Karpas-422 (cell line): ENCODE data around the gene TMSB4X. TPM values are rescaled to one million over a fixed set of nuclear protein-coding genes. Genes with fewer than 3 reads are reported as not detected.

ENCODE experiments used
- DNase-seq: peaks from one replicate; pipeline ENCODE4 v3.0.0-alpha.2; 2015
- H2AFZ ChIP-seq: fragments of 200-600 bp; sonication (generic); 2 replicates; pipeline ENCODE4 v1.6.1; 2014; ENCODE audit warnings: antibody characterized with exemption, low read length, mixed read lengths
- H3K27ac ChIP-seq: fragments of 200-600 bp; sonication (generic); 2 replicates; pipeline ENCODE4 v1.5.1; 2014; ENCODE audit warnings: mild to moderate bottlenecking, low read length, moderate library complexity
- H3K27me3 ChIP-seq: fragments of 200-600 bp; sonication (generic); 2 replicates; pipeline ENCODE4 v1.6.1; 2014; ENCODE audit warnings: low read length, mixed read lengths
- H3K36me3 ChIP-seq: fragments of 200-600 bp; sonication (generic); 2 replicates; pipeline ENCODE4 v1.6.1; 2014; ENCODE audit warnings: low read length, mixed read lengths; ENCODE audit not compliant: insufficient read depth
- H3K4me1 ChIP-seq: fragments of 200-600 bp; sonication (generic); 2 replicates; pipeline ENCODE4 v1.6.1; 2014; ENCODE audit warnings: mild to moderate bottlenecking, low read length, mixed read lengths
- H3K4me2 ChIP-seq: fragments of 200-600 bp; sonication (generic); 2 replicates; pipeline ENCODE4 v1.6.1; 2014; ENCODE audit warnings: low read length, low read depth, mild to moderate bottlenecking; ENCODE audit not compliant: poor library complexity, severe bottlenecking
- H3K4me3 ChIP-seq: fragments of 200-600 bp; sonication (generic); 2 replicates; pipeline ENCODE4 v1.5.1; 2014; ENCODE audit warnings: mild to moderate bottlenecking, antibody characterized with exemption, low read length, mixed read lengths
- H3K79me2 ChIP-seq: fragments of 200-600 bp; sonication (generic); 2 replicates; pipeline ENCODE4 v1.6.1; 2014; ENCODE audit warnings: mild to moderate bottlenecking, low read length, mixed read lengths
- H3K9ac ChIP-seq: fragments of 200-600 bp; sonication (generic); 2 replicates; pipeline ENCODE4 v1.6.0; 2014; ENCODE audit warnings: low read length
- H3K9me2 ChIP-seq: fragments of 200-600 bp; sonication (generic), shearing (Covaris generic); replicated peaks from 2 replicates; pipeline ENCODE4 v1.6.0; 2014; ENCODE audit warnings: mild to moderate bottlenecking, low read length, moderate library complexity; ENCODE audit not compliant: insufficient read depth
- H3K9me3 ChIP-seq: fragments of 300-700, 200-600 bp; sonication (generic); 2 replicates; pipeline ENCODE4 v1.6.1; 2014; ENCODE audit warnings: low read length, mixed read lengths
- H4K20me1 ChIP-seq: fragments of 200-600 bp; sonication (generic); 2 replicates; pipeline ENCODE4 v1.6.1; 2014; ENCODE audit warnings: mild to moderate bottlenecking, antibody characterized with exemption, low read length, low read depth; ENCODE audit not compliant: insufficient read depth
- total RNA-seq: library from RNA; depleted of rRNA; stranded (reverse); fragments of >200 nt; shearing (Covaris generic); gene quantifications from 2 replicates; pipeline ENCODE4 v1.2.3, GENCODE V29; 2014; ENCODE audit warnings: low replicate concordance

The TMSB4X gene
- total RNA-seq, 1 experiment from 2014 or later, result 3,856 TPM

- no peaks in the 10 kb centered on the region for H3K79me2 ChIP-seq
- no peak overlapping the region for H3K4me2 ChIP-seq
- peaks cover 11% of the 10 kb centered on the region for H3K4me1 ChIP-seq
- no peaks in the 10 kb centered on the region for H3K27me3 ChIP-seq
- H4K20me1 ChIP-seq, result no peaks in the 10 kb centered on the region
- H2AFZ ChIP-seq, result no peak overlapping the region
- H3K4me3 ChIP-seq, result no peak overlapping the region
- peak; percentile 23 for DNase-seq
- no peak overlapping the region for H3K27ac ChIP-seq
- no peaks in the 10 kb centered on the region for H3K36me3 ChIP-seq
- no peak overlapping the region for H3K9ac ChIP-seq
- H3K9me2 ChIP-seq, result no peaks in the 10 kb centered on the region
- H3K9me3 ChIP-seq, result no peaks in the 10 kb centered on the region
These were observed 8.8 kb upstream of the TMSB4X start for GRCh38 chrX:12966151-12966550.

- no peaks in the 10 kb centered on the region for H3K4me1 ChIP-seq
These were observed 7.0 kb upstream of the TMSB4X start for GRCh38 chrX:12967711-12968465.

GRCh38 chrX:12970691-12971202 lies 4.2 kb upstream of the TMSB4X start:
- peaks cover 5% of the 10 kb centered on the region for H3K79me2 ChIP-seq
- H3K27me3 ChIP-seq, result no peaks in the 10 kb centered on the region
- peaks cover 8% of the 10 kb centered on the region for H4K20me1 ChIP-seq
- H3K9me2 ChIP-seq, result no peaks in the 10 kb centered on the region
- H3K4me1 ChIP-seq, result peaks cover 16% of the 10 kb centered on the region
- no peak overlapping the region for H3K27ac ChIP-seq
- H3K4me2 ChIP-seq, result no peak overlapping the region
- no peaks in the 10 kb centered on the region for H3K9me3 ChIP-seq
- no peak overlapping the region for H3K9ac ChIP-seq
- H3K36me3 ChIP-seq, result peaks cover 7% of the 10 kb centered on the region; the same call in 1 of the 2 replicates
- no peak overlapping the region for H3K4me3 ChIP-seq
- peak overlapping the region; percentile 46; the same call in 1 of the 2 replicates for H2AFZ ChIP-seq
- no peak for DNase-seq

More at GRCh38 chrX:12967711-12968465, 7.0 kb upstream of the TMSB4X start:
- Histone ChIP-seq H3K9me2 (no peaks in the 10 kb centered on the region), H4K20me1 (no peaks in the 10 kb centered on the region), H3K79me2 (no peaks in the 10 kb centered on the region), H2AFZ (no peak overlapping the region), H3K27me3 (no peaks in the 10 kb centered on the region), H3K9me3 (no peaks in the 10 kb centered on the region), H3K4me3 (no peak overlapping the region), H3K9ac (no peak overlapping the region), H3K27ac (no peak overlapping the region), H3K36me3 (no peaks in the 10 kb centered on the region), H3K4me2 (no peak overlapping the region)
- DNase-seq, result no peak

GRCh38 chrX:12971282-12972003 lies 3.5 kb upstream of the TMSB4X start:
- peaks cover 16% of the 10 kb centered on the region for H3K4me1 ChIP-seq
- no peak overlapping the region for H3K27ac ChIP-seq
- H3K4me2 ChIP-seq, result no peak overlapping the region
- H3K27me3 ChIP-seq, result no peaks in the 10 kb centered on the region
- peaks cover 10% of the 10 kb centered on the region; the same call in 1 of the 2 replicates for H3K36me3 ChIP-seq
- no peak overlapping the region for H2AFZ ChIP-seq
- DNase-seq, result no peak
- H3K9me3 ChIP-seq, result no peaks in the 10 kb centered on the region
- H3K9ac ChIP-seq, result no peak overlapping the region
- no peak overlapping the region for H3K4me3 ChIP-seq
- H3K9me2 ChIP-seq, result no peaks in the 10 kb centered on the region
- peaks cover 5% of the 10 kb centered on the region for H3K79me2 ChIP-seq
- H4K20me1 ChIP-seq, result peaks cover 8% of the 10 kb centered on the region

DNA sequence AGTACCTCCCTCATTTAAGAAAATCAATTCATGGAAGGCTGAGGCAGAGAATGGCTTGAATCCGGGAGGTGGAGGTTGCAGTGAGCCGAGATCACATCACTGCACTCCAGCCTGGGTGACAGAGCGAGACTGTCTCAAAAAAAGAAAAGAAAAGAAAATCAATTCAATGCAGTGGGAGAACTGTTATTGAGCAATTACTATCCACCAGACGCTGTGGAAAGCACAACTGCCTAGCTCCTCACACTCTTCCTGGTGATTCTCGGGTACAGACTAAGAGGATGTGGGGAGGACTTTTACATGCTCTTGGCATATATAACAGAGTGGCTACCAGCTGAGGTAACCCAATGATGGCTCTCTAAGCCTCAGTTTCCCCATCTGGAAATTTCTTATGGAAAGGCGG lies 2.7 kb upstream of the TMSB4X start:
- Histone ChIP-seq H3K4me1 (peaks cover 21% of the 10 kb centered on the region), H3K79me2 (peaks cover 5% of the 10 kb centered on the region)

GRCh38 chrX:12972878-12973560 lies 1.9 kb upstream of the TMSB4X start:
- peaks cover 10% of the 10 kb centered on the region; the same call in 1 of the 2 replicates for H3K36me3 ChIP-seq
- H3K4me1 ChIP-seq, result peaks cover 29% of the 10 kb centered on the region
- H3K4me3 ChIP-seq, result no peak overlapping the region
- H4K20me1 ChIP-seq, result peaks cover 8% of the 10 kb centered on the region
- no peak overlapping the region for H3K9ac ChIP-seq
- H3K4me2 ChIP-seq, result no peak overlapping the region
- DNase-seq, result no peak
- no peak overlapping the region for H2AFZ ChIP-seq
- H3K9me2 ChIP-seq, result no peaks in the 10 kb centered on the region
- no peaks in the 10 kb centered on the region for H3K27me3 ChIP-seq
- no peaks in the 10 kb centered on the region for H3K9me3 ChIP-seq
- H3K79me2 ChIP-seq, result peaks cover 5% of the 10 kb centered on the region
- H3K27ac ChIP-seq, result no peak overlapping the region

More for the DNA sequence above, 2.7 kb upstream of the TMSB4X start:
- H3K9ac ChIP-seq, result no peak overlapping the region
- no peak overlapping the region for H3K4me2 ChIP-seq
- H3K4me3 ChIP-seq, result no peak overlapping the region
- no peak for DNase-seq
- peaks cover 10% of the 10 kb centered on the region; the same call in 1 of the 2 replicates for H3K36me3 ChIP-seq
- H3K27ac ChIP-seq, result no peak overlapping the region
- no peaks in the 10 kb centered on the region for H3K27me3 ChIP-seq
- no peaks in the 10 kb centered on the region for H3K9me3 ChIP-seq
- H2AFZ ChIP-seq, result no peak overlapping the region
- H3K9me2 ChIP-seq, result no peaks in the 10 kb centered on the region
- H4K20me1 ChIP-seq, result peaks cover 8% of the 10 kb centered on the region

DNA sequence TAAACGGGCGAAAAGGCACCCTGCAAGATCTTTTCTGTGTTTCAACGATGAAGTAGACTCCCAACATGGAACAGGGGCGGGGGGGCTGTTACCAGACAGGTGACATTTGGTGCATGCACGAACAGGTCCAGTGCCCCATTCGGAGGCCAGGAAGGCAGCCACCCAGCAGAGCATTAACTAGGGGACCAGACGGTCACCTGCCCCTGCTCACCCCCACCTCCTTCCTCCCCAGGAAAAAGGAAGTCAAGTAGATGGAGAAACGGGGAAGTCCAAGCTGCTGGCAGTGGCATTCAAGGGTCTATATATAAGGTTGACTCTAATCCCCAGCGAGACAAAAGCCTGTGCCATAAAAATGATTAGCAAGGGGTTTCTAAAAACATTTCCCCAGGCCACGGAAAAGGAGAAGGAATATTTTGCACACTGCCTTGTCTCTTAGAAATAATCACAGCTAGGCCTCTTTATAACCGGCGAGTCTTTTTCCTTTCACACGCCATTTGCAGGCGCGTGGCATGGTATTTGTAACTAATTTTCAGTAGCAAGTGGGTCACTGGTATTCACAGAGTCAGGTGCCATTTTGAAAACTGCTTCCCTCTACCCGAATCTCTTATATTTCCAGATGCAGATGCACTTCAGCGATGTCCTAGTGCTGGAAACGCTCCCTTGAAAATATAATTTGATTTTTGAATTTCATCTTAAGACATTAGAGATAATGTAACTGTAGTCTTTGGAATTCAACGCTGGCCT lies 1.2 kb upstream of the TMSB4X start:
- Histone ChIP-seq H3K9me2 (no peaks in the 10 kb centered on the region), H3K79me2 (peaks cover 5% of the 10 kb centered on the region), H3K27me3 (no peaks in the 10 kb centered on the region), H4K20me1 (peaks cover 8% of the 10 kb centered on the region), H3K36me3 (peaks cover 10% of the 10 kb centered on the region; the same call in 1 of the 2 replicates), H3K9ac (peak overlapping the region; percentile 94), H3K4me1 (peaks cover 36% of the 10 kb centered on the region), H2AFZ (peak overlapping the region; percentile 48; the same call in 1 of the 2 replicates), H3K4me3 (peak overlapping the region; percentile 89), H3K4me2 (peak overlapping the region; percentile 69), H3K27ac (peak overlapping the region; percentile 83), H3K9me3 (no peaks in the 10 kb centered on the region)
- DNase-seq, result peak; percentile 64
